ENCODE measurements around the gene BRD3.
"Not testable (repeated sequence)": the region's sequence is repeated elsewhere in the genome, so short reads cannot be mapped to it uniquely, and the experiment has no call there.

The BRD3 gene

DNA sequence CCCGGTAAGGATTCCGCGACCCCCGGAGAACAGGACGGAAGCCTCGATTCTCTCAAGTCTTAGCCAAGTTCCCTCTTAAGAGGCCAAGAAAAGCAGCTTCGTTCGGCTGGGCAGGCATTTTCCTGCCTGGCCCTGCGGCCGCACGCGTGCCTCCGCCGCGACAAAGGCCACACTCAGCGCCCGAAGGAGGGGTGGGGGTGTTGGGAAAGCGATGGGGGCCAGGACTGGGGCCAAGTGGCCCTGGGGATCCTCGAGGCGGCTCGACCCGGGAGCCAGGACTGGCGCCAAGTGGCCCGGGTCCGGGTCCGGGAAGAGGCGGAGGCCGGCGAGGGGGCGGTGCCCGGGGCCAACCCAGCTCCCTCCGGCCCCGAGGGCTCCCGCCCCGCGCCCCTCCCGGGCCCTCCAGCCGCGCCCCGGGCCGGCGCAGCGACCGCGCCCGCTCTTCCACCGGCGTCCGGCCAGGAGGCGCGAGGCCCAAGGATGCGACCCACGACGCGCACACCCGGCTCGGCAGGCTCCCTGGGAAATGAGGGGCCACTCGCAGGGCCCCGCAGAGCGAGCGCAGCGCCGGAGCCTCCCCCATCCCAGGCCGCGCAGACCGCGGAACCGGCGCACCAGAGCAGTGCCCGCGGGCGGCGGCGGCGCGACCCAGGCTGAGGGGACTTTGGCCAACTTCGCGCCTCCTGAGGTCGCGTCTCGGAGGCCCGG, 76.5 kb downstream of the BRD3 start:
- DNase-seq: no peak

DNA sequence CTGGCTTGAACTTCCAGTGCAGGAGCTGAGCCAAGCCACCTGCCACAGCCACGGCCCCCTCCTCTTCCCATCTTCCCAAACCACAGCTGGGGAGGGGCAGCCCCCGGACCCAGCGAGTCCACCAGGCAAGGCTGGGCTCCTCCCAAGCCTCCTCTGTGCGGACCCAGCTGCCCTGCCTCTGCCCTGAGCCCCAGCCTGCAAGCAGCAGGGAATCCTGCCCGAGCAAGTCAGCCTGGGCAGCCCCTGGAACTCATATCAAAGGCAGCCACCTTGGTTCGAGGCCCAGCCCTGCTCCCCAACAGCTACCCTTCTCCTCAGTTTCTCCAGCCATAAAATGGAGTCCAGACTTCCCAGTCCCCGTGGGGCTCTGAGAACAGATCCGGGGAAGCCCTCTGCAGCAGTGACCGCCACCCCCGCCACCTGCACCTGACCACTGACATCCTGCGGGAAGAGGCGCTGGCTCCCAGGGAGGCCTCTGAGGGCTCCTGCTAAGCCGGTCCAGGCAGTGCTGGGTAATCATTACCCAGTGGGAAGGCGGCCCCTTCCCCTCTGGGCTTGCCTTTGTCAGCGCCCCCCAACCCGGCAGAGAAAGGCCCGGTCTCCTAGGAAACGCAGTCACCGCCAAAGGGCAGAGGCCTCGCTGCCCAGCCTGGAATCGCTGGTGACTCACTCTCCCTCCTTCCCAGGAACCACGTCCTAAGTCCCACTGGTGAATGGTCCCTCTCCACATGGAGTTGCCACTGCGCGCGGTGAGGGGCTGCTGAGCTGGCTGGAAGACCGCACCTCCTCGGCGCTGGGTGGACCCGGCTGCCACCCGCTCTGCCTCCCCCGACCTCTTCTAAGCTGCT, 77.2 kb downstream of the BRD3 start:
- no peak for DNase-seq

GRCh38 chr9:133989625-133990365, 78.0 kb downstream of the BRD3 start:
- no peak for DNase-seq

DNA sequence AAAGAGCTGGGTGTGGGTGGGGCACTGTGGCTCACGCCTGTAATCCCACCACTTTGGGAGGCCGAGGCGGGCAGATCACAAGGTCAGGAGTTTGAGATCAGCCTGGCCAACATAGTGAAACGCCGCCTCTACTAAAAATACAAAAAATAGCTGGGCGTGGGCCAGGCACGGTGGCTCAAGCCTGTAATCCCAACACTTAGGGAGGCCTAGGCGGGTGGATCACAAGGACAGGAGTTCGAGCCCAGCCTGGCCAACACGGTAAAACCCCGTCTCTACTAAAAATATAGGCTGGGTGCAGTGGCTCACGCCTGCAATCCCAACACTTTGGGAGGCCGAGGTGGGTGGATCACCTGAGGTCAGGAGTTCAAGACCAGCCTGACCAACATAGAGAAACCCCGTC, 79.1 kb downstream of the BRD3 start:
- not testable (repeated sequence) for DNase-seq

GRCh38 chr9:133987946-133988665, 79.7 kb downstream of the BRD3 start:
- no peak for DNase-seq

DNA sequence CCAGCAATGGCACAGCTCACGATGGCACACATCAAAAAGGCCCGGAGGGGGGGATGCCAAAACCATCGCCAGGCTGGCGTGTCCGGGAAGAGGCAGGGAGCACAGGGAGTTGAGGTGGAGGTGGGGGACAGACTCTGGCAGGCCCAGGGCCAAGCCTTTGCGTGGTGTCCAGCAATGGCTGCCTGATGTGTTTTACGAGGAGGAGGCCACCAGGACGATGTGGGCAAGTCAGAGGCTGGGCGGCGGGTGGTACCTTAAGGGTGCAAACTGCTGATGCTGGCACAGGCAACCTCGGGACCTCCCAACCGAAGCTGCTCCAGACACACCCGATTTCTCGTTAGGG, 80.4 kb downstream of the BRD3 start:
- DNase-seq: no peak

DNA sequence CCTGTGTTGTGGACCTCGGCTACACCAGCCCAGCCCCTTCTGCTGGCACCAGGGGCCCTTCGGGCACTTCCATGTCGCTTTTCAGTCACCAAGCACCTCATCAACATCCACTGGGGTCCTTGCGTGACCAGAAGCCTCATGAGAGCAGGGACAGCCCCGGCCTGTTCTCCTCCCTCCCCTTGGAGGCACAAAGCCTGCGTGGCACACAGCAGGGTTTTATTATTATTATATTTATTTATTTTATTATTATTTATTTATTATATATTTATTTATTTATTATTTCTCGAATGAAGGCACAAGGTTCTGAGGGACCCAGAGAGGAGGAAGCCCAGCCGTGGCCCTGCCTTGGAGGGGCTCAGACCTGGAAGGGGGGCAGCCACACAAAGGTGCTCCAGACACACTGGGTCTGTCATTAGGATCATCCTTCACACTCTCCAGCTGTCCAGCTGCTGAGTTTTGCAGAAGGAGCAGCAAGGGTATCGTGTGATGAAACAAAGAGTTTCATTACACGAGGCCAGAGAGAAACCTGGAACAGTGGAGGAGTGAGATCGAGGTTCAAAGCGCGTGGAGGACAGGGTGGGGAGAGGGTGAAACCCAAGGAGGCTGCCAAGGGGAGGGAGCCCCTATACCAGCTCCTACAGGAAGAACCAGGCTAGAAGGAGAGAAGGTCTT, 80.9 kb downstream of the BRD3 start:
- no peak for DNase-seq

DNA sequence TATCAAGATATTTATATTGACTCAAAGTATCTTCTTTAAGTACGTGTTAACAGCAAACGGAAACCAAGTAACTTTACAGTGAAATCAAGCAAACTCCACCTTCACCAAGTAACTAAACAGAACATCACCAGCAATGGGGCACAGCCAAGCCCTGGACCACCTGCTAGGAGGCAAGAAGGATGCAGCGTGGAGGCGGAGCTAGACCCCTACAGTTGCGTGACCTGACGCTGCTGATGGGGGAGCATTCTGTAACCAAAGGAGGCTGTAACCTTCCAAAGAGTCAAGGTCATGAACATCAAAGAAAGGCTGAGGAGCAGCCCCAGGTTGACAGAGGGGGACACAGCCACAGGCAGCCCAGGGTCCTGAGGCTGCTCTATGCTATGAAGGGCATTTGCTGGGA, 81.8 kb downstream of the BRD3 start:
- DNase-seq: no peak

- no peak for DNase-seq
Observed at GRCh38 chr9:133982971-133983720, 84.7 kb downstream of the BRD3 start.

DNA sequence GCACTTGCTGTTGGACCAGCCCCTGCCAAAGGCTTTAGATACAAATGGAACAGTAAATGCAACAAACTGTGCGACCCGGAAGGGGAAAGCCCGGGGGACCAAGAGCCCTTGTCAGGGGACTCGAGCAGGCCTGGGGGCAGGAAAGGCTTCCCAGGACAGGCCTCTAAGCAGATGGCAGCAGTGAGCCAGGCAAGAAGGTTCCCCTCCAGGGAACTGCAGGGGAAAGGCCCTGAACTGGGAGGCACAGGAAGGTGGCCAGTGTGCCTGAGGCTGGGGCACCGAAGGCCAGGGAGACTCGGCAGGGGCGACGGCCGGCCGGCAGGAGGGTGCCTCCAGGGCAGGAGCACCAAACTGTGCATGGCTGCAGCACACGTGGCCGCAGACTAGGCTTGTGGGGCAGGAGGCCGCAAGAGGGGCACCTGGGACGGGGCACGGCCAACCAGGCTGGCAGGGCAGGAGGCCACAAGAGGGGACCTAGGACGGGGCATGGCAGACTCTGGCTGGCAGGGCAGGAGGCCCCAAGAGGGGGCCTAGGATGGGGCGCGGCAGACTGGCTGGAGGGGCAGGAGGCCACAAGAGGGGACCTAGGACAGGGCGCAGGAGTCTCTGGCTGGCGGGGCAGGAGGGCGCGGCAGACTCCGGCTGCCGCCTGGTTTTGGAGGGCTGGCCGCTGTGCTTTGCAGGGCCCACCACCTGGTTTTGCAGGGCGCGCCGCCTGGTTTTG, 85.7 kb downstream of the BRD3 start:
- no peak for DNase-seq

GRCh38 chr9:133981589-133981957, 86.3 kb downstream of the BRD3 start:
- no peak for DNase-seq

DNA sequence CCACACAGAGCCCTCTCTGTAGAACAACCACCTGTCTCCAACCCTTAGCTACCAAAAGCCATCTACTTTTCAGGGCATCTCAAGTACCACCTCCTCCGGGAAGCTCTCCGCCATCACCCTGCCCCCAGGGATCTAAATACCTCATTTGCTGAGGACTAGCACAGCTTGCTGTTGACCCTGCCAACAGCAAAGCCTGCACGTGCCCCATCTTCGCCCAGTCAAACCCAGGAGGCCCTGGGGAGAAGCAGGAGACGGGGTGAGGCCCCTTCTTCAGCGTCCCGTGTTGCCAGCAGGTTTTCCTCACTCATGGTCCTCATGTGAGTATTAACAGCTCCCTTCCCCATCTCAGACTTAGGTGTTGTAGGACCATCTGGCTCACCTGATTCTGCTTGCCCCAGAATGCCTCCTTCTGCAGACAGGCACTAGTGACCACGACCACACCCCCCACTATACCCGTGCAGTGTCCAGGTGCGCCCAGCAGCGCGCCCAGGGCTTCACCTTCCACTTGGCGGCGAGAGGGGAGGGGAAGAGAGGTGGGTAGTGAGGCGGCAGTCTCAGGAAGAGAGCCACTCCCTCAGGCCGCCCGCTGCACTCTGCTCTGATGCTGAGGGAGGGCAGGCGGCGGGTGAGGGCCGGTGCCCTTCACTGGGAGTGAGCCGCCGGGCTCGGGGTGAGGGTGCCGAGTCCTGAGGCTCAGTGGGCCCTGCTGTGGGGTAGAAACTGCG, 86.8 kb downstream of the BRD3 start:
- DNase-seq: no peak

Measured in Kasumi-1 (cell line).